Esophagus squamous epithelium (tissue), 4 donors: ENCODE data around the gene TLR4.

Experiments
- CTCF ChIP-seq, 6 experiments: fragments of 450-650 bp in 4 of 6; fragments of 200-600 bp in 2 of 6; sonication (generic) in 2 of 6; IDR thresholded peaks; one replicate each; pipeline ENCODE4 v1.5.1; 2016 to 2019; ENCODE audit warnings: antibody characterized with exemption in 6 of 6, mild to moderate bottlenecking in 4 of 6, moderate library complexity in 4 of 6
- POLR2A ChIP-seq, 4 donors: fragments of 450-650 bp; IDR thresholded peaks; one replicate each; pipeline ENCODE4 v1.6.1; 2017; ENCODE audit warnings: antibody characterized with exemption in 4 of 4, mild to moderate bottlenecking in 4 of 4, moderate library complexity in 3 of 4

- TF ChIP-seq CTCF (IDR thresholded peaks at IDR 0.05): no peak
- TF ChIP-seq POLR2A (IDR thresholded peaks at IDR 0.05): no peak
These were observed 53.5 kb downstream of the TLR4 start for GRCh38 chr9:117757561-117758190.
